Gastroesophageal sphincter (tissue), 3 donors: ENCODE results near the gene PPP2R5D.

Source experiments
- CTCF ChIP-seq, 4 experiments: fragments of 200-600 bp in 2 of 4; fragments of 450-650 bp in 2 of 4; sonication (generic) in 1 of 4; IDR thresholded peaks; one replicate each; pipeline ENCODE4 v1.5.1; 2017 to 2019; ENCODE audit warnings: antibody characterized with exemption in 4 of 4, mild to moderate bottlenecking in 2 of 4, moderate library complexity in 2 of 4
- POLR2A ChIP-seq, 2 donors: fragments of 450-650 bp; IDR thresholded peaks; one replicate each; pipeline ENCODE4 v1.6.1; 2017; ENCODE audit warnings: antibody characterized with exemption in 2 of 2, mild to moderate bottlenecking in 2 of 2, moderate library complexity in 1 of 2

- TF ChIP-seq CTCF (IDR thresholded peaks at IDR 0.05) (no peak), POLR2A (IDR thresholded peaks at IDR 0.05) (no peak)
Measured at GRCh38 chr6:43033496-43034189, 49.3 kb downstream of the PPP2R5D start.
